Measurements from ENCODE around the gene NPAP1. TPM values are rescaled to one million over a fixed set of nuclear protein-coding genes. Genes with fewer than 3 reads are reported as not detected.

NPAP1 gene
- total RNA-seq, 1 donor, result not detected

- Histone ChIP-seq H3K9me3 (ENCODE audit: low read depth, low read length) (no peaks in the 10 kb centered on the region), H3K4me3 (ENCODE audit: insufficient read depth, low read length) (no peak overlapping the region), H3K79me2 (ENCODE audit: insufficient read depth, low read length) (no peaks in the 10 kb centered on the region), H4K20me1 (ENCODE audit: insufficient read depth, low read length) (no peaks in the 10 kb centered on the region), H3K36me3 (ENCODE audit: insufficient read depth, low read length) (no peaks in the 10 kb centered on the region), H3K4me1 (ENCODE audit: insufficient read depth, low read length) (no peaks in the 10 kb centered on the region), H3K27me3 (ENCODE audit: insufficient read depth, low read length) (no peaks in the 10 kb centered on the region), H3K27ac (ENCODE audit: low read depth, low read length) (no peak overlapping the region), H2AFZ (ENCODE audit: low read length) (no peak overlapping the region), H3K4me2 (ENCODE audit: insufficient read depth, low read length) (no peak overlapping the region)
- no peak for DNase-seq (ENCODE audit: insufficient read length, low spot score, missing footprints)
- no peak for TF ChIP-seq CTCF (IDR thresholded peaks at IDR 0.05; ENCODE audit: extremely low read depth, low read depth, low read length)
Observed at GRCh38 chr15:24684313-24684712, 8.7 kb downstream of the NPAP1 start.

GRCh38 chr15:24696201-24696600, 20.6 kb downstream of the NPAP1 start:
- H2AFZ ChIP-seq (ENCODE audit: low read length), result no peak overlapping the region
- no peak overlapping the region for H3K27ac ChIP-seq (ENCODE audit: low read depth, low read length)
- no peaks in the 10 kb centered on the region for H3K4me1 ChIP-seq (ENCODE audit: insufficient read depth, low read length)
- H3K36me3 ChIP-seq (ENCODE audit: insufficient read depth, low read length), result no peaks in the 10 kb centered on the region
- DNase-seq (ENCODE audit: insufficient read length, low spot score, missing footprints), result no peak
- TF ChIP-seq CTCF (IDR thresholded peaks at IDR 0.05; ENCODE audit: extremely low read depth, low read depth, low read length), result no peak
- H3K9me3 ChIP-seq (ENCODE audit: low read depth, low read length), result no peaks in the 10 kb centered on the region
- no peaks in the 10 kb centered on the region for H3K79me2 ChIP-seq (ENCODE audit: insufficient read depth, low read length)
- H3K27me3 ChIP-seq (ENCODE audit: insufficient read depth, low read length), result no peaks in the 10 kb centered on the region
- no peak overlapping the region for H3K4me2 ChIP-seq (ENCODE audit: insufficient read depth, low read length)
- no peak overlapping the region for H3K4me3 ChIP-seq (ENCODE audit: insufficient read depth, low read length)
- no peaks in the 10 kb centered on the region for H4K20me1 ChIP-seq (ENCODE audit: insufficient read depth, low read length)

- Histone ChIP-seq H3K36me3 (ENCODE audit: insufficient read depth, low read length) (no peaks in the 10 kb centered on the region), H3K9me3 (ENCODE audit: low read depth, low read length) (no peaks in the 10 kb centered on the region), H3K4me1 (ENCODE audit: insufficient read depth, low read length) (no peaks in the 10 kb centered on the region), H2AFZ (ENCODE audit: low read length) (no peak overlapping the region), H3K4me3 (ENCODE audit: insufficient read depth, low read length) (no peak overlapping the region), H3K27me3 (ENCODE audit: insufficient read depth, low read length) (no peaks in the 10 kb centered on the region), H3K79me2 (ENCODE audit: insufficient read depth, low read length) (no peaks in the 10 kb centered on the region), H3K4me2 (ENCODE audit: insufficient read depth, low read length) (no peak overlapping the region), H4K20me1 (ENCODE audit: insufficient read depth, low read length) (no peaks in the 10 kb centered on the region), H3K27ac (ENCODE audit: low read depth, low read length) (no peak overlapping the region)
- no peak for TF ChIP-seq CTCF (IDR thresholded peaks at IDR 0.05; ENCODE audit: extremely low read depth, low read depth, low read length)
- no peak for DNase-seq (ENCODE audit: insufficient read length, low spot score, missing footprints)
Observed at GRCh38 chr15:24696842-24697241, 21.3 kb downstream of the NPAP1 start.

- no peaks in the 10 kb centered on the region for H3K36me3 ChIP-seq (ENCODE audit: insufficient read depth, low read length)
- no peak for TF ChIP-seq CTCF (IDR thresholded peaks at IDR 0.05; ENCODE audit: extremely low read depth, low read depth, low read length)
- H3K4me3 ChIP-seq (ENCODE audit: insufficient read depth, low read length), result no peak overlapping the region
- H3K79me2 ChIP-seq (ENCODE audit: insufficient read depth, low read length), result no peaks in the 10 kb centered on the region
- H3K27me3 ChIP-seq (ENCODE audit: insufficient read depth, low read length), result no peaks in the 10 kb centered on the region
- H3K4me1 ChIP-seq (ENCODE audit: insufficient read depth, low read length), result no peaks in the 10 kb centered on the region
- H4K20me1 ChIP-seq (ENCODE audit: insufficient read depth, low read length), result no peaks in the 10 kb centered on the region
- no peak overlapping the region for H2AFZ ChIP-seq (ENCODE audit: low read length)
- no peaks in the 10 kb centered on the region for H3K9me3 ChIP-seq (ENCODE audit: low read depth, low read length)
- H3K4me2 ChIP-seq (ENCODE audit: insufficient read depth, low read length), result no peak overlapping the region
- no peak overlapping the region for H3K27ac ChIP-seq (ENCODE audit: low read depth, low read length)
- no peak for DNase-seq (ENCODE audit: insufficient read length, low spot score, missing footprints)
Observed at GRCh38 chr15:24718289-24719082, 42.9 kb downstream of the NPAP1 start.
